ENCODE data around the gene TSPAN4.

The TSPAN4 gene

GRCh38 chr11:899724-900123 lies 57.1 kb downstream of the TSPAN4 start:
- DNase-seq, result no peak
- Histone ChIP-seq H3K9me3 (no peaks in the 10 kb centered on the region), H3K4me3 (ENCODE audit: low read depth, low read length) (no peak overlapping the region), H3K27me3 (no peaks in the 10 kb centered on the region), H3K36me3 (peaks cover 16% of the 10 kb centered on the region), H3K4me1 (no peaks in the 10 kb centered on the region)
- TF ChIP-seq, protein P1, sequence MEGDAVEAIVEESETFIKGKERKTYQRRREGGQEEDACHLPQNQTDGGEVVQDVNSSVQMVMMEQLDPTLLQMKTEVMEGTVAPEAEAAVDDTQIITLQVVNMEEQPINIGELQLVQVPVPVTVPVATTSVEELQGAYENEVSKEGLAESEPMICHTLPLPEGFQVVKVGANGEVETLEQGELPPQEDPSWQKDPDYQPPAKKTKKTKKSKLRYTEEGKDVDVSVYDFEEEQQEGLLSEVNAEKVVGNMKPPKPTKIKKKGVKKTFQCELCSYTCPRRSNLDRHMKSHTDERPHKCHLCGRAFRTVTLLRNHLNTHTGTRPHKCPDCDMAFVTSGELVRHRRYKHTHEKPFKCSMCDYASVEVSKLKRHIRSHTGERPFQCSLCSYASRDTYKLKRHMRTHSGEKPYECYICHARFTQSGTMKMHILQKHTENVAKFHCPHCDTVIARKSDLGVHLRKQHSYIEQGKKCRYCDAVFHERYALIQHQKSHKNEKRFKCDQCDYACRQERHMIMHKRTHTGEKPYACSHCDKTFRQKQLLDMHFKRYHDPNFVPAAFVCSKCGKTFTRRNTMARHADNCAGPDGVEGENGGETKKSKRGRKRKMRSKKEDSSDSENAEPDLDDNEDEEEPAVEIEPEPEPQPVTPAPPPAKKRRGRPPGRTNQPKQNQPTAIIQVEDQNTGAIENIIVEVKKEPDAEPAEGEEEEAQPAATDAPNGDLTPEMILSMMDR (IDR thresholded peaks at IDR 0.05; ENCODE audit: low read depth, low read length), result no peak

GRCh38 chr11:900545-900944 lies 57.9 kb downstream of the TSPAN4 start:
- Histone ChIP-seq H3K4me3 (ENCODE audit: low read depth, low read length) (no peak overlapping the region), H3K36me3 (peaks cover 16% of the 10 kb centered on the region), H3K4me1 (no peaks in the 10 kb centered on the region), H3K9me3 (no peaks in the 10 kb centered on the region), H3K27me3 (no peaks in the 10 kb centered on the region)
- no peak for DNase-seq
- TF ChIP-seq, protein P1 (IDR thresholded peaks at IDR 0.05; ENCODE audit: low read depth, low read length), result no peak

- Histone ChIP-seq H3K4me1 (no peaks in the 10 kb centered on the region), H3K36me3 (peaks cover 16% of the 10 kb centered on the region), H3K4me3 (ENCODE audit: low read depth, low read length) (no peak overlapping the region), H3K27me3 (no peaks in the 10 kb centered on the region), H3K9me3 (no peaks in the 10 kb centered on the region)
- TF ChIP-seq, protein P1 (IDR thresholded peaks at IDR 0.05; ENCODE audit: low read depth, low read length), result no peak
- no peak for DNase-seq
These were observed 58.9 kb downstream of the TSPAN4 start for GRCh38 chr11:901452-902061.

- TF ChIP-seq, protein P1 (IDR thresholded peaks at IDR 0.05; ENCODE audit: low read depth, low read length), result no peak
- no peaks in the 10 kb centered on the region for H3K4me1 ChIP-seq
- peaks cover 11% of the 10 kb centered on the region for H3K36me3 ChIP-seq
- DNase-seq, result no peak
- no peaks in the 10 kb centered on the region for H3K27me3 ChIP-seq
- H3K4me3 ChIP-seq (ENCODE audit: low read depth, low read length), result no peak overlapping the region
- no peaks in the 10 kb centered on the region for H3K9me3 ChIP-seq
These were observed 61.7 kb downstream of the TSPAN4 start for GRCh38 chr11:904380-904779.

- Histone ChIP-seq H3K36me3 (peaks cover 11% of the 10 kb centered on the region), H3K4me1 (no peaks in the 10 kb centered on the region), H3K9me3 (no peaks in the 10 kb centered on the region), H3K4me3 (ENCODE audit: low read depth, low read length) (no peak overlapping the region), H3K27me3 (no peaks in the 10 kb centered on the region)
- TF ChIP-seq, protein P1 (IDR thresholded peaks at IDR 0.05; ENCODE audit: low read depth, low read length), result no peak
- DNase-seq, result no peak
These were observed 63.3 kb downstream of the TSPAN4 start for GRCh38 chr11:905952-906351.

DNA sequence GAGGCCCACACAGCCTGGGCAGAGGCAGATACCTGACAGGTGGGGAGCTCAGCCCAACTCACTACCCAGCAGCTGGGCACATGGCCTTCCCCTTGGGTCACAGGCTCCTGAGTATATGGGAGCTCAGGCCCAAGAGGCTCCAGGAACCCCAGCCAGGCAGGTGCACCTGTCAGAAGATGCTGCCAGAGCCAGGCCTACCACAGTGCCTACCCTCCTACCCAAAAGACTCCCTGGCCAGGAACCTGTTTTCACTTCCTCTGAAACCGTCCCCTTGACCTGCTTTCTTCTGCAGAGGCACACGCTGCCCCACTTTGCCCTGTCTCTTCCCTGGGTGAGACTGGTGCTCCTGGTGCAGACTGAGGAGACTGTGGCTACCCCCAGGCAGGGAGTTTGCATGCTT lies 65.0 kb downstream of the TSPAN4 start:
- no peak for DNase-seq
- Histone ChIP-seq H3K36me3 (peaks cover 8% of the 10 kb centered on the region; the same call in 1 of the 2 replicates), H3K4me3 (ENCODE audit: low read depth, low read length) (no peak overlapping the region), H3K4me1 (no peaks in the 10 kb centered on the region), H3K9me3 (no peaks in the 10 kb centered on the region), H3K27me3 (no peaks in the 10 kb centered on the region)
- TF ChIP-seq, protein P1 (IDR thresholded peaks at IDR 0.05; ENCODE audit: low read depth, low read length), result no peak

Data from BE2C (cell line).